ENCODE data around the gene NRP2. TPM values are rescaled to one million over a fixed set of nuclear protein-coding genes. Genes with fewer than 3 reads are reported as not detected.

Gene NRP2
- total and polyA plus RNA-seq, 2 of the 13 experiments (the other 11 are each of a cell fraction or from before 2014, with no cell fraction given): 0.65 to 1.4 TPM

DNA sequence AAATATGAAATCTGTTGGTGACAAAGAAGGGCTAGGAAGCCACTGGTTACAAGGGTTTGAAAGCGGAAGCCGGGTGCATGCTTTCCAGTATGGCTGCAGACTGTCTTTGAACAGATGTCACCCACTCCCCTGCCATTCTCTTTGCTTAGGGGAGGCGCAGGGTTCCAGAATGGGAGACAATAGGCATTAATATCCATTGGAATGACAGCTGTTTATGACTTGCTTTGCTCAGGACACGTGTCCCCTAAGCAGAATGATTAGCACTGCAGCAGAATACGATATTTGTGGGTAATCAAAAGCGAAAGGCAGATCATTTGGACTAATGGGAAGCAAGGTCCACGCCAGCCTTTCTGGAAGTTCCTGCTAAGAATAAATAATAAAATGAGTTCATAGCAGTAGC is 25.8 kb upstream of the NRP2 start (continued):
- TF ChIP-seq ZNF367 (CRISPR knock-in tag; IDR thresholded peaks at IDR 0.05; ENCODE audit: borderline replicate concordance): no peak
- no peak for TF ChIP-seq EZH2 (conservative IDR thresholded peaks at IDR 0.05; ENCODE audit: low read depth, low read length)
- TF ChIP-seq ZNF430 (CRISPR knock-in tag; IDR thresholded peaks at IDR 0.05): no peak
- TF ChIP-seq HOXD1 (CRISPR knock-in tag; IDR thresholded peaks at IDR 0.05): no peak
- TF ChIP-seq, protein P1, sequence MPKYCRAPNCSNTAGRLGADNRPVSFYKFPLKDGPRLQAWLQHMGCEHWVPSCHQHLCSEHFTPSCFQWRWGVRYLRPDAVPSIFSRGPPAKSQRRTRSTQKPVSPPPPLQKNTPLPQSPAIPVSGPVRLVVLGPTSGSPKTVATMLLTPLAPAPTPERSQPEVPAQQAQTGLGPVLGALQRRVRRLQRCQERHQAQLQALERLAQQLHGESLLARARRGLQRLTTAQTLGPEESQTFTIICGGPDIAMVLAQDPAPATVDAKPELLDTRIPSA (CRISPR knock-in tag; IDR thresholded peaks at IDR 0.05; ENCODE audit: borderline replicate concordance): no peak
- TF ChIP-seq FOXJ3 (CRISPR knock-in tag; IDR thresholded peaks at IDR 0.05; ENCODE audit: borderline replicate concordance): no peak

DNA sequence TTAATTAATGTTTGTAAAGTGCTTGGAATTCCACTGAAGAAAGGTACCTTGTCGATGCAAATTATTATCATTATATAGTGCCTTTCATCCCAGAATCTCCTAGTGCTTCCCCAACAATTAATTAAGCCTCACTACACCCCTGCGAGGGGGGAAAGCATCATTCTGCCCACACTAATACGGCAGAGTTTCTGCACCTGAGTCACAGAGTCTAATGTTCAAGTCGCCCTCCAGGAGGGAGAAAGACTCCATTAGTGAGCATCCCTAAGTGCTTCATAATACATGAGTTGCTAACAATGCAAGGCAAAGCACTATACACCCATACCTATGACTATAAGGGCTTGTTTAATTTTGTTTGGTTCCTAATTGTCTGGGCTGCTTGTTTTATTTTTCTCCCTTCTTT is 25.4 kb upstream of the NRP2 start:
- ChIA-PET CTCF (ENCODE audit: low intra/inter-chr PET ratio, low total read pairs) (no interaction called here), POLR2A (no interaction called here)
- in situ Hi-C loops (cut with HindIII; ENCODE audit: extremely low pct_ligation_motif_present, low pct_unique_long_range_greater_than_20kb) (no loop called here), intact Hi-C loops (cut with micrococcal nuclease; ENCODE audit: unreplicated experiment) (no loop called here)
- ATAC-seq: no peak
- Histone ChIP-seq H3K4me3 (replicated peaks in 1 of 3; ENCODE audit: insufficient read depth in 1 of 3, low read depth in 2 of 3, low read length in 3 of 3) (no peak overlapping the region), H3K9ac (ENCODE audit: insufficient read depth, low read depth, low read length) (no peak overlapping the region), H3K27me3 (ENCODE audit: control insufficient read depth in 1 of 2, insufficient read depth in 2 of 2, low read length in 2 of 2) (no peaks in the 10 kb centered on the region), H3K9me3 (ENCODE audit: low read length) (no peaks in the 10 kb centered on the region), H3K4me2 (ENCODE audit: low read depth, low read length) (no peak overlapping the region), H3K4me1 (ENCODE audit: insufficient read depth, low read length) (no peaks in the 10 kb centered on the region), H3K36me3 (replicated peaks in 1 of 2; ENCODE audit: control insufficient read depth in 1 of 2, insufficient read depth in 2 of 2, low read length in 2 of 2) (no peaks in the 10 kb centered on the region), H3K79me2 (ENCODE audit: insufficient read depth, low read length) (no peaks in the 10 kb centered on the region), H3K27ac (ENCODE audit: extremely low read length, insufficient read depth, low read length) (no peak overlapping the region), H2AFZ (ENCODE audit: low read length) (no peak overlapping the region), H4K20me1 (ENCODE audit: insufficient read depth, low read length) (no peaks in the 10 kb centered on the region)
- DNase-seq (ENCODE audit: low spot score): no peak
- no TSS peak for BruUV-seq (replicated peaks)
- 9% methylated on average over 4 of the region's 4 CpGs for WGBS (ENCODE audit: low lambda C conversion rate)
- FAIRE-seq: no peak
- TF ChIP-seq FLYWCH1 (CRISPR knock-in tag; IDR thresholded peaks at IDR 0.05): no peak
- TF ChIP-seq, protein P2, sequence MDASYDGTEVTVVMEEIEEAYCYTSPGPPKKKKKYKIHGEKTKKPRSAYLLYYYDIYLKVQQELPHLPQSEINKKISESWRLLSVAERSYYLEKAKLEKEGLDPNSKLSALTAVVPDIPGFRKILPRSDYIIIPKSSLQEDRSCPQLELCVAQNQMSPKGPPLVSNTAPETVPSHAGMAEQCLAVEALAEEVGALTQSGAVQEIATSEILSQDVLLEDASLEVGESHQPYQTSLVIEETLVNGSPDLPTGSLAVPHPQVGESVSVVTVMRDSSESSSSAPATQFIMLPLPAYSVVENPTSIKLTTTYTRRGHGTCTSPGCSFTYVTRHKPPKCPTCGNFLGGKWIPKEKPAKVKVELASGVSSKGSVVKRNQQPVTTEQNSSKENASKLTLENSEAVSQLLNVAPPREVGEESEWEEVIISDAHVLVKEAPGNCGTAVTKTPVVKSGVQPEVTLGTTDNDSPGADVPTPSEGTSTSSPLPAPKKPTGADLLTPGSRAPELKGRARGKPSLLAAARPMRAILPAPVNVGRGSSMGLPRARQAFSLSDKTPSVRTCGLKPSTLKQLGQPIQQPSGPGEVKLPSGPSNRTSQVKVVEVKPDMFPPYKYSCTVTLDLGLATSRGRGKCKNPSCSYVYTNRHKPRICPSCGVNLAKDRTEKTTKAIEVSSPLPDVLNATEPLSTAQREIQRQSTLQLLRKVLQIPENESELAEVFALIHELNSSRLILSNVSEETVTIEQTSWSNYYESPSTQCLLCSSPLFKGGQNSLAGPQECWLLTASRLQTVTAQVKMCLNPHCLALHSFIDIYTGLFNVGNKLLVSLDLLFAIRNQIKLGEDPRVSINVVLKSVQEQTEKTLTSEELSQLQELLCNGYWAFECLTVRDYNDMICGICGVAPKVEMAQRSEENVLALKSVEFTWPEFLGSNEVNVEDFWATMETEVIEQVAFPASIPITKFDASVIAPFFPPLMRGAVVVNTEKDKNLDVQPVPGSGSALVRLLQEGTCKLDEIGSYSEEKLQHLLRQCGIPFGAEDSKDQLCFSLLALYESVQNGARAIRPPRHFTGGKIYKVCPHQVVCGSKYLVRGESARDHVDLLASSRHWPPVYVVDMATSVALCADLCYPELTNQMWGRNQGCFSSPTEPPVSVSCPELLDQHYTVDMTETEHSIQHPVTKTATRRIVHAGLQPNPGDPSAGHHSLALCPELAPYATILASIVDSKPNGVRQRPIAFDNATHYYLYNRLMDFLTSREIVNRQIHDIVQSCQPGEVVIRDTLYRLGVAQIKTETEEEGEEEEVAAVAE (CRISPR knock-in tag; IDR thresholded peaks at IDR 0.05; ENCODE audit: borderline replicate concordance): no peak
- no peak for TF ChIP-seq MIER3 (CRISPR knock-in tag; IDR thresholded peaks at IDR 0.05; ENCODE audit: borderline replicate concordance)
- no peak for TF ChIP-seq RBAK (CRISPR knock-in tag; IDR thresholded peaks at IDR 0.05)
- TF ChIP-seq SIN3B (IDR thresholded peaks at IDR 0.05; ENCODE audit: low read length): no peak
- TF ChIP-seq, protein P3, sequence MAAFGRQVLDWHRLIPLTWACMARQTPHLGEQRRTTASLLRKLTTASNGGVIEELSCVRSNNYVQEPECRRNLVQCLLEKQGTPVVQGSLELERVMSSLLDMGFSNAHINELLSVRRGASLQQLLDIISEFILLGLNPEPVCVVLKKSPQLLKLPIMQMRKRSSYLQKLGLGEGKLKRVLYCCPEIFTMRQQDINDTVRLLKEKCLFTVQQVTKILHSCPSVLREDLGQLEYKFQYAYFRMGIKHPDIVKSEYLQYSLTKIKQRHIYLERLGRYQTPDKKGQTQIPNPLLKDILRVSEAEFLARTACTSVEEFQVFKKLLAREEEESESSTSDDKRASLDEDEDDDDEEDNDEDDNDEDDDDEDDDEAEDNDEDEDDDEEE (CRISPR knock-in tag; IDR thresholded peaks at IDR 0.05): no peak
- TF ChIP-seq HIVEP1 (CRISPR knock-in tag; IDR thresholded peaks at IDR 0.05): no peak
- TF ChIP-seq, protein P4, sequence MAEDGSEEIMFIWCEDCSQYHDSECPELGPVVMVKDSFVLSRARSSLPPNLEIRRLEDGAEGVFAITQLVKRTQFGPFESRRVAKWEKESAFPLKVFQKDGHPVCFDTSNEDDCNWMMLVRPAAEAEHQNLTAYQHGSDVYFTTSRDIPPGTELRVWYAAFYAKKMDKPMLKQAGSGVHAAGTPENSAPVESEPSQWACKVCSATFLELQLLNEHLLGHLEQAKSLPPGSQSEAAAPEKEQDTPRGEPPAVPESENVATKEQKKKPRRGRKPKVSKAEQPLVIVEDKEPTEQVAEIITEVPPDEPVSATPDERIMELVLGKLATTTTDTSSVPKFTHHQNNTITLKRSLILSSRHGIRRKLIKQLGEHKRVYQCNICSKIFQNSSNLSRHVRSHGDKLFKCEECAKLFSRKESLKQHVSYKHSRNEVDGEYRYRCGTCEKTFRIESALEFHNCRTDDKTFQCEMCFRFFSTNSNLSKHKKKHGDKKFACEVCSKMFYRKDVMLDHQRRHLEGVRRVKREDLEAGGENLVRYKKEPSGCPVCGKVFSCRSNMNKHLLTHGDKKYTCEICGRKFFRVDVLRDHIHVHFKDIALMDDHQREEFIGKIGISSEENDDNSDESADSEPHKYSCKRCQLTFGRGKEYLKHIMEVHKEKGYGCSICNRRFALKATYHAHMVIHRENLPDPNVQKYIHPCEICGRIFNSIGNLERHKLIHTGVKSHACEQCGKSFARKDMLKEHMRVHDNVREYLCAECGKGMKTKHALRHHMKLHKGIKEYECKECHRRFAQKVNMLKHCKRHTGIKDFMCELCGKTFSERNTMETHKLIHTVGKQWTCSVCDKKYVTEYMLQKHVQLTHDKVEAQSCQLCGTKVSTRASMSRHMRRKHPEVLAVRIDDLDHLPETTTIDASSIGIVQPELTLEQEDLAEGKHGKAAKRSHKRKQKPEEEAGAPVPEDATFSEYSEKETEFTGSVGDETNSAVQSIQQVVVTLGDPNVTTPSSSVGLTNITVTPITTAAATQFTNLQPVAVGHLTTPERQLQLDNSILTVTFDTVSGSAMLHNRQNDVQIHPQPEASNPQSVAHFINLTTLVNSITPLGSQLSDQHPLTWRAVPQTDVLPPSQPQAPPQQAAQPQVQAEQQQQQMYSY (CRISPR knock-in tag; IDR thresholded peaks at IDR 0.05): no peak
- TF ChIP-seq JARID2 (CRISPR knock-in tag; IDR thresholded peaks at IDR 0.05; ENCODE audit: insufficient replicate concordance): no peak
